HG03460 (cell line): ENCODE data around the gene OSBPL10.

Source experiments
- ATAC-seq: cut with Tn5 transposase; IDR thresholded peaks from one replicate; pipeline ENCODE4 v1.9.1; 2021; ENCODE audit not compliant: unreplicated experiment

Gene OSBPL10

GRCh38 chr3:31779514-31779913 lies 201.5 kb downstream of the OSBPL10 start:
- ATAC-seq: no peak

GRCh38 chr3:31777887-31778286 lies 203.2 kb downstream of the OSBPL10 start:
- no peak for ATAC-seq

GRCh38 chr3:31777092-31777491 lies 204.0 kb downstream of the OSBPL10 start:
- no peak for ATAC-seq

GRCh38 chr3:31776016-31776415 lies 205.0 kb downstream of the OSBPL10 start:
- no peak for ATAC-seq

GRCh38 chr3:31775383-31775782 lies 205.7 kb downstream of the OSBPL10 start:
- no peak for ATAC-seq

- ATAC-seq: no peak
Measured at GRCh38 chr3:31772758-31773473, 208.1 kb downstream of the OSBPL10 start.

GRCh38 chr3:31772272-31772671 lies 208.8 kb downstream of the OSBPL10 start:
- ATAC-seq: no peak

GRCh38 chr3:31770822-31771326 lies 210.2 kb downstream of the OSBPL10 start:
- ATAC-seq: no peak

GRCh38 chr3:31768479-31769125 lies 212.5 kb downstream of the OSBPL10 start:
- no peak for ATAC-seq

- no peak for ATAC-seq
Measured at GRCh38 chr3:31767920-31768319, 213.1 kb downstream of the OSBPL10 start.

GRCh38 chr3:31766669-31767068 lies 214.4 kb downstream of the OSBPL10 start:
- ATAC-seq: no peak

GRCh38 chr3:31765871-31766270 lies 215.2 kb downstream of the OSBPL10 start:
- no peak for ATAC-seq

- no peak for ATAC-seq
Measured at GRCh38 chr3:31763731-31764130, 217.3 kb downstream of the OSBPL10 start.

- no peak for ATAC-seq
Measured at GRCh38 chr3:31762888-31763351, 218.1 kb downstream of the OSBPL10 start.

GRCh38 chr3:31762097-31762764 lies 218.8 kb downstream of the OSBPL10 start:
- ATAC-seq: no peak

- no peak for ATAC-seq
Measured at GRCh38 chr3:31760654-31761053, 220.4 kb downstream of the OSBPL10 start.

GRCh38 chr3:31758322-31758965 lies 222.6 kb downstream of the OSBPL10 start:
- ATAC-seq: no peak

GRCh38 chr3:31755926-31756658 lies 225.0 kb downstream of the OSBPL10 start:
- ATAC-seq: no peak

GRCh38 chr3:31754575-31755278 lies 226.3 kb downstream of the OSBPL10 start:
- peak; percentile 84 for ATAC-seq

GRCh38 chr3:31753050-31753425 lies 228.0 kb downstream of the OSBPL10 start:
- no peak for ATAC-seq
